ENCODE measurements around the gene CKLF. TPM values are rescaled to one million over a fixed set of nuclear protein-coding genes. Genes with fewer than 3 reads are reported as not detected.

The CKLF gene
- total and polyA plus RNA-seq, 2 donors (not counting 1 experiment from before 2014, with no cell fraction given), result 30.4 to 53.6 TPM

- ChIA-PET CTCF (interaction anchor here (0.7 to 6.5 kb wide), 13 partner anchors 11 to 117 kb away, joined by 3 to 46 read pairs (median 4); partner anchors contain the start of genes CKLF and TK2), POLR2A (interaction anchor here (0.6 to 3.7 kb wide), 6 partner anchors 8 to 58 kb away, joined by 3 to 22 read pairs (median 6); partner anchors contain the start of genes CKLF and TK2)
- peaks cover 4% of the 10 kb centered on the region for H3K79me2 ChIP-seq (ENCODE audit: control insufficient read depth, insufficient read depth, low read length)
- H2AFZ ChIP-seq (ENCODE audit: insufficient read depth, low read depth, low read length, poor library complexity, severe bottlenecking), result no peak overlapping the region
- no peaks in the 10 kb centered on the region for H3K27me3 ChIP-seq (replicated peaks in 1 of 4; ENCODE audit: control extremely low read depth in 1 of 4, control insufficient read depth in 3 of 4, insufficient read depth in 4 of 4, low read length in 3 of 4)
- no peaks in the 10 kb centered on the region for H3K9me3 Mint-ChIP-seq (ENCODE audit: insufficient read depth)
- peak overlapping the region; percentile 84 for H3K4me2 ChIP-seq (replicated peaks; ENCODE audit: low read depth, low read length, poor library complexity, severe bottlenecking)
- peak overlapping the region; percentile 56 for H3K9ac ChIP-seq (ENCODE audit: low read length)
- H3K27ac ChIP-seq (ENCODE audit: low read length in 2 of 2), result peak overlapping the region; percentile 77 to 90
- intact Hi-C loops (cut with micrococcal nuclease), result no loop called here
- H3K4me3 Mint-ChIP-seq, result peak overlapping the region; percentile 91
- peaks cover 80% of the 10 kb centered on the region for H3K4me1 Mint-ChIP-seq
- H3K4me1 ChIP-seq (ENCODE audit: control insufficient read depth in 2 of 2, insufficient read depth in 2 of 2, low read length in 2 of 2), result peaks cover 75 to 81% of the 10 kb centered on the region in 2 donors
- DNase-seq, result no peak
- no peak for ATAC-seq (ENCODE audit: low read depth)
- no peaks in the 10 kb centered on the region for H3K36me3 ChIP-seq (replicated peaks in 1 of 2; ENCODE audit: control extremely low read depth in 1 of 2, control insufficient read depth in 1 of 2, extremely low read depth in 1 of 2, insufficient read depth in 2 of 2, low read length in 1 of 2)
- peak overlapping the region; percentile 100 for H3K27ac Mint-ChIP-seq
- H3K27me3 Mint-ChIP-seq, result no peaks in the 10 kb centered on the region
- 63% methylated on average over 6 of the region's 11 CpGs for WGBS (ENCODE audit: insufficient coverage)
- peak overlapping the region in 1 of 5 experiments; percentile 60 for H3K4me3 ChIP-seq (ENCODE audit: control extremely low read depth in 1 of 5, extremely low read depth in 1 of 5, insufficient read depth in 1 of 5, low read depth in 2 of 5, low read length in 4 of 5)
- TF ChIP-seq, protein P1, sequence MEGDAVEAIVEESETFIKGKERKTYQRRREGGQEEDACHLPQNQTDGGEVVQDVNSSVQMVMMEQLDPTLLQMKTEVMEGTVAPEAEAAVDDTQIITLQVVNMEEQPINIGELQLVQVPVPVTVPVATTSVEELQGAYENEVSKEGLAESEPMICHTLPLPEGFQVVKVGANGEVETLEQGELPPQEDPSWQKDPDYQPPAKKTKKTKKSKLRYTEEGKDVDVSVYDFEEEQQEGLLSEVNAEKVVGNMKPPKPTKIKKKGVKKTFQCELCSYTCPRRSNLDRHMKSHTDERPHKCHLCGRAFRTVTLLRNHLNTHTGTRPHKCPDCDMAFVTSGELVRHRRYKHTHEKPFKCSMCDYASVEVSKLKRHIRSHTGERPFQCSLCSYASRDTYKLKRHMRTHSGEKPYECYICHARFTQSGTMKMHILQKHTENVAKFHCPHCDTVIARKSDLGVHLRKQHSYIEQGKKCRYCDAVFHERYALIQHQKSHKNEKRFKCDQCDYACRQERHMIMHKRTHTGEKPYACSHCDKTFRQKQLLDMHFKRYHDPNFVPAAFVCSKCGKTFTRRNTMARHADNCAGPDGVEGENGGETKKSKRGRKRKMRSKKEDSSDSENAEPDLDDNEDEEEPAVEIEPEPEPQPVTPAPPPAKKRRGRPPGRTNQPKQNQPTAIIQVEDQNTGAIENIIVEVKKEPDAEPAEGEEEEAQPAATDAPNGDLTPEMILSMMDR (IDR thresholded peaks at IDR 0.05), result no peak
- H4K20me1 ChIP-seq (ENCODE audit: control insufficient read depth, insufficient read depth, low read length, poor library complexity, severe bottlenecking), result no peaks in the 10 kb centered on the region
- no peaks in the 10 kb centered on the region for H3K9me3 ChIP-seq (ENCODE audit: control extremely low read depth in 1 of 3, control insufficient read depth in 2 of 3, insufficient read depth in 1 of 3, low read length in 2 of 3)
These were observed 29.4 kb upstream of the CKLF start for GRCh38 chr16:66522816-66523590.

DNA sequence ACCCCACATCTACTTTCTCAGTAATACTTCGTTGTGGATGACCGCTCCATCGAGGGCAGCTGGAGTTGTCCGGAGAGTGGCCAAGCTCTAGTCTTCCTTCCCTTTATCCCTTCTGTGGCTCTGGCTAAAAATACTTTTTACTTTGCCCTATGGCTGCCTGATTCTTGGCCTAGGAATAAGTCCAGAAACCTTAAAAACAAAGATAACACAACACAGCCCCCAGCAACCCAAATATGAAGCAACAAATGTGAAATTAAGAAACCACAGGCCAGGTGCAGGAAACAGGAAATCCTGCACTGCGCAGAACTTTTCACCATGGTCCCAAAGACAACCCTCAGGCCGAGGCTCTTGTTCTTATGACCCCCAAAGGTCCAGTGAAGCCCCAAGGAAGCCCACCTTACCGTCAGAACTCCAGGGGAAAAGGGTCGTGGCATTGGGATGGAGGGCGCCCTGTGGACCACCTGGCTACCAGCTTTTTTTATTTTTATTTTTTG, 28.5 kb upstream of the CKLF start:
- Mint-ChIP-seq H3K4me3 (peak overlapping the region; percentile 91), H3K4me1 (peaks cover 75% of the 10 kb centered on the region), H3K9me3 (ENCODE audit: insufficient read depth) (no peaks in the 10 kb centered on the region), H3K27me3 (no peaks in the 10 kb centered on the region), H3K27ac (peak overlapping the region; percentile 100)
- POLR2A ChIA-PET, result interaction anchor here (0.9 to 3.7 kb wide), 6 partner anchors 8 to 57 kb away, joined by 3 to 22 read pairs (median 13); partner anchors contain the start of genes CKLF and TK2
- peak overlapping the region; percentile 84 for H3K4me2 ChIP-seq (replicated peaks; ENCODE audit: low read depth, low read length, poor library complexity, severe bottlenecking)
- peak overlapping the region; percentile 56 for H3K9ac ChIP-seq (ENCODE audit: low read length)
- peak overlapping the region in 4 of 5 experiments; percentile 0 to 60 (median 24) for H3K4me3 ChIP-seq (ENCODE audit: control extremely low read depth in 1 of 5, extremely low read depth in 1 of 5, insufficient read depth in 1 of 5, low read depth in 2 of 5, low read length in 4 of 5)
- 4% methylated on average over 6 of the region's 9 CpGs for WGBS (ENCODE audit: insufficient coverage)
- ATAC-seq (ENCODE audit: low read depth) (peak; percentile 52), DNase-seq (peak; percentile 86)
- no peaks in the 10 kb centered on the region for H3K27me3 ChIP-seq (replicated peaks in 1 of 4; ENCODE audit: control extremely low read depth in 1 of 4, control insufficient read depth in 3 of 4, insufficient read depth in 4 of 4, low read length in 3 of 4)
- no peaks in the 10 kb centered on the region for H3K9me3 ChIP-seq (ENCODE audit: control extremely low read depth in 1 of 3, control insufficient read depth in 2 of 3, insufficient read depth in 1 of 3, low read length in 2 of 3)
- H3K36me3 ChIP-seq (replicated peaks in 1 of 2; ENCODE audit: control extremely low read depth in 1 of 2, control insufficient read depth in 1 of 2, extremely low read depth in 1 of 2, insufficient read depth in 2 of 2, low read length in 1 of 2), result no peaks in the 10 kb centered on the region
- intact Hi-C loops (cut with micrococcal nuclease), result loop anchor here (1.0 kb wide), 2 partner anchors 8 to 28 kb away; partner anchors contain the start of gene CKLF
- no peaks in the 10 kb centered on the region for H4K20me1 ChIP-seq (ENCODE audit: control insufficient read depth, insufficient read depth, low read length, poor library complexity, severe bottlenecking)
- H3K4me1 ChIP-seq (ENCODE audit: control insufficient read depth in 2 of 2, insufficient read depth in 2 of 2, low read length in 2 of 2), result peaks cover 69 to 78% of the 10 kb centered on the region in 2 donors
- peaks cover 4% of the 10 kb centered on the region for H3K79me2 ChIP-seq (ENCODE audit: control insufficient read depth, insufficient read depth, low read length)
- H2AFZ ChIP-seq (ENCODE audit: insufficient read depth, low read depth, low read length, poor library complexity, severe bottlenecking), result peak overlapping the region; percentile 21
- CTCF ChIA-PET, result interaction anchor here (1.0 to 6.5 kb wide), 7 partner anchors 13 to 85 kb away, joined by 3 to 46 read pairs (median 4); partner anchors contain the start of genes CKLF and TK2
- no peak for TF ChIP-seq EZH2 (IDR thresholded peaks at IDR 0.05; ENCODE audit: borderline replicate concordance, insufficient read depth, low read depth, low read length, poor library complexity, severe bottlenecking)
- H3K27ac ChIP-seq (ENCODE audit: low read length in 2 of 2), result peak overlapping the region; percentile 77 to 90
